Activated CD4-positive, alpha-beta T cell treated with anti-CD3 and anti-CD28 coated beads, Interleukin-2, Interleukin-4, amounts not matched to agents 100 ng/mL and 50 ng/mL, durations not matched to agents 16 hours and 8 hours (primary cell): ENCODE measurements around the gene GALNT13.

Experiments used
- DNase-seq: peaks from one replicate; pipeline ENCODE4 v3.0.0-alpha.2; 2020; ENCODE audit warnings: low spot score

GALNT13 gene

DNA sequence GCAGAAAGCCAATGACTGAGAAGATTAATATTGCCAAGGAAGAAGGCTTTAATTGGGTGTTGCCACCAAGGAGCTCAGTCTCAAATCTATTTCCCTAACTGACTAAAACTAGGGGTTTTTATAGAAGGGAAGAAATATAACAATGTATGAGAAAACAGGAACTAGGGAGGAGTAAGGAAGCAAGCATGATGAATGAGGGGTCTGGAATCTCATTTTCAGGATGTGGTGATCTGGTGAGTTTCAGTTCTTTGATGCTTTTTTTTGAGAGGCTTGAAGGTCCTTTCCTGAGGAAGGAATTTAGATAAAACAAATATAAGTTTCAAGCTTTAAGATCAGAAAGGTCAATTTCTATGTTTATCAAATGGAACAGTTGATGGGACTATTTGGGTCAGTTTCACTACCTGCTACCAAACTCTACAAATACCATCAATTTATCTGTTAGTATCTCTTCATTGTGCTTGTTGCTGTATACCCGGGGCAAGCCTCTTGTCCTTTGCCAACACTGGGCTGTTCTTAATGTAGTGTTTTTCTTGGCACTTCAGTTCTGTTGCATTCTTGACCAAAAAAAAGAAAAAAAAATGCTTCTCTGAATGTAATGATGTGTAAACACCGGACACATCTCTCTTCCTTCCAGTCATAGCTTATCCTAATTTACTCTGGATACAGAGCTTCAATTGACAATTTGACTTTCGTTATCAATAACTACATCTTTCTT, 357.0 kb downstream of the GALNT13 start:
- no peak for DNase-seq

DNA sequence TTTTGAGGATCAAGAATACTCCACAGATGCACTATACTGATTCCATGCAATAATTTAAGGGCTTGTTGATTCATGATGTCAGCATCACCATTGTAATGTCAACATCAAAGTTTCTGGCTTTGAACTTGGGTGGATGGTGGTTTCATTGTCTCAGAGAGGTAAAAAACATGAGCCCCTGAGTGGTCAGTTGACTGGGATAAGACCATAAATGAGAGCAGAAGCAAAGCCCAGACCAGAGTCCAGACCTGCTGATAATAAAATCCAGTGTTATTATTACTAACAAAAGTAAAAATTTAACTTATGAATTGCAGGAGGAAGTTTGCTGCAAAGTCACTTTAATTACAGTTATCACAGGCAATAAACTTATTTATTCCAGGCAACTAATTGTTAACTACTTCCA, 358.2 kb downstream of the GALNT13 start:
- DNase-seq, result no peak

DNA sequence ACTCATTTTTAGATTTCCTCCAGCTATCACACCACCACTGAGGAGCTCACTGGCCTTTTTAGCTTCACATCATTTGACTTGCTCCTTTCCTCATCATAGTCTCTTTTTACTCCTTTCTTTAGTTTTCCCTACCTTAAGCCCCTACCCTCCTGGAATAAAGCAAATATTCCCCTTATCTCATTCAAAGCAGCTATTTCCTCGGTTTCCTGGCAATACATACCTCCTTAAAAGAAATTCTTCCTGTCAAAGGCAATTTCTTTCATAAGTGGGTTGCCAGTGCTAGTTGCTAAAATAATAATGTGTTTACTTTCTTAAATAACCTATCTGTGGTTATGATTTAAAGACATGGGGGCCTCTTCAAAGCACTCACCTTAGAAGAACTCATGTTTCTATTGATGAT, 359.3 kb downstream of the GALNT13 start:
- DNase-seq, result no peak

DNA sequence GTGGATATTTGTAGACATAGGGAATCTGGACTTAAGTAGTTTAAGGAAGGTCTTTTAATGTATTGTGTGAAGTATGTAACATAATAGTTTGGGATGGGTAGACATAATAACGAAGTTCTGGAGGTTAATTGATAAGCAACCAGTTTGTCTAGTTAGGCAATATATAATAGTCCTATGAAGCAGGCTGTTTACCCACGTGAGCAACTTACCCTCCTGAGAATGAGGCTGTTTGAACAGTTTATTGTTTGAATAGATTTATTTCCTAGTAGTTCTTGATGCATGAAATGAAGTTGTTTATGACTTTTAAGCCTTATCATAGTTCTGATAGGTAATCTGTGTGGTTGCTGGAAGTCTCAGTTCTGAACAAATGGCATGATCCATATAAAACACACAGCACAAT, 361.5 kb downstream of the GALNT13 start:
- DNase-seq, result no peak

DNA sequence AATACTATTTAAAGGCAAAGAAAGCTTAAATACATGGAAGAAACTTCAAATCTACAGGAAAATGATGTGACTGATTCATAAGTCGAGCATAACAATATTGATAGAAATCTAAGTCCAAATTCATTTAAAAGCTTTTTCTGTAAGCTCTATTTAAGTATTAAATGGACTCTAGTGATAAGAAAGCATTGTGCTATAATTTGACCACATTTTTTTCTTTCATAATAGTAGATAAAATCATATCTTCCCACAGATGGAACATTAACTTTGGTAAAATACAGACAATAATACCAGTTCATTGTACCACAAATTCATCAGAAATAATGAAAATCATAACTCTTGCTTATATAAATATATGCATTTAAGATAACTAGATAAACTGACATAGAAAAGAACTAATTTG, 366.5 kb downstream of the GALNT13 start:
- no peak for DNase-seq

GRCh38 chr2:154240316-154240715, 368.6 kb downstream of the GALNT13 start:
- no peak for DNase-seq

DNA sequence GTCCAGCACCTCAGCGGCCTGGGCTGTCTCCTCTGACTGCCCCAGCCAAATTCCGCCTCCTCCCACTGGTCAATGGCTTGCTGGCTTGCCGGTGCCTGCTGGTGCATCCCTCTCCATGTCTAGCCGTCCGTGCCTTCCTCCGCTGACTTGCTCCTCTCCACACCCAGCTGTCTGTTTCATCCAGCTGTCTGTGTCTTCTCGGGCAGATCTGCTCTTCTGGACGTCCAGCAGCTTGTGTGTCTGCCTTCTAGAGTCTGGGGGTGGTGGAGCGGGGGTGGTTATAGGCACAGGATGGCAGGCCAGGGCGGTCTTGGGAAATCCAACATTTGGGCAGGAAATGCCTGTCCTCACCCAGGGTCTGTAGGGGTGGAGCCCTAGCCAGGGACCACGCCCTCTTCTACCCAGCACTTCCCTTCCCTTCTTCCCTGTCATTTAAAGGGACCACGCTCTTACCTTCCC, 369.2 kb downstream of the GALNT13 start:
- no peak for DNase-seq

DNA sequence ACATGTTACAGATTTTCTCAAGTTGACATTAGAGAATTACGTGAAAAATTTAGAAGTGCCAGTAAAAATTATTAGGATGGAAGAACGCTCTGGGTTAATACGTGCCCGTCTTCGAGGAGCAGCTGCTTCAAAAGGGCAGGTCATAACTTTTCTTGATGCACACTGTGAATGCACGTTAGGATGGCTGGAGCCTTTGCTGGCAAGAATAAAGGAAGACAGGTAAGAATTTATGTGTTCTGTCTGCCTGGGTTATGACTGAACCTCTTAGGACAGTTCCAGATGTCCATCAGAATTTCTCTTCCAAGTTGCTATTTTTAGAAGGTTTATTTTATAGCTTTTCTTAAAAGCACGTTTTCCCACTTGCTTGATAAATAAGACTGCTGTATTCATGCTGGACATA, 371.0 kb downstream of the GALNT13 start:
- no peak for DNase-seq

- no peak for DNase-seq
Measured at GRCh38 chr2:154243685-154244084, 372.0 kb downstream of the GALNT13 start.

GRCh38 chr2:154244932-154245331, 373.2 kb downstream of the GALNT13 start:
- DNase-seq, result no peak

- no peak for DNase-seq
Measured at GRCh38 chr2:154247503-154247902, 375.8 kb downstream of the GALNT13 start.

DNA sequence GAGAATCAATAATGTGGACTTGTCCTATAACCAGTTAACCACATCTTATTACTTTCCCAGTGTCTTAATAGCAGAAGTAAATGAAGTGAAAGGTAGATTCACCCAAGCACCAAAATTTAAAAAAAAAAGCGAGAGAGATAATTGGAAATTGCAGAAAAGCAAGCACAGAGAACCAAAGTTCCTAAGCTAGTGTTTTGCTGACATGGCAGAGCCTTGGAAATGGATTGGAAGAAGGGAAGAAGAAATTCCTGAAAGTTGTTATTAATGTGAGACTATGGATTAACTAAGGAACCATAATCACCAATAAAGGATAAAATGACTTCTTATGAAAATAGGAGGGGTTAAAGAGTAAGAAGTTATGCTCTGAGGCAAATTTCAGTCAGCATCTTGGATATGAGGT, 384.4 kb downstream of the GALNT13 start:
- no peak for DNase-seq

DNA sequence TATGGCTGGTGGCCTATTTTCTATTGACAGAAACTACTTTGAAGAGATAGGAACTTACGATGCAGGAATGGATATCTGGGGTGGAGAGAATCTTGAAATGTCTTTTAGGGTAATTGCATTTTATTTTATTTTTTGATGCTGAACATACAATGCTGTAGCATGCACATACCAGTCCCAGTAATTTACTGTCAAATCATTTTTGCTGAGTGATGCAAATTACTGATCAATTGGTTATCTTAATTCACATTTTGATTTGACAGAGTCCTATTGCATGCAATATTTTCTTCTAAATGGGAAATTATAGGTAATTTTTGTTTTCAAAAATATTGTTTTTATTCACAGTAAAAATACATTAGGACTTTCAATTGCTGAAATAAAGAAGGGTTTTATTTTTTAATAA, 387.3 kb downstream of the GALNT13 start:
- no peak for DNase-seq

DNA sequence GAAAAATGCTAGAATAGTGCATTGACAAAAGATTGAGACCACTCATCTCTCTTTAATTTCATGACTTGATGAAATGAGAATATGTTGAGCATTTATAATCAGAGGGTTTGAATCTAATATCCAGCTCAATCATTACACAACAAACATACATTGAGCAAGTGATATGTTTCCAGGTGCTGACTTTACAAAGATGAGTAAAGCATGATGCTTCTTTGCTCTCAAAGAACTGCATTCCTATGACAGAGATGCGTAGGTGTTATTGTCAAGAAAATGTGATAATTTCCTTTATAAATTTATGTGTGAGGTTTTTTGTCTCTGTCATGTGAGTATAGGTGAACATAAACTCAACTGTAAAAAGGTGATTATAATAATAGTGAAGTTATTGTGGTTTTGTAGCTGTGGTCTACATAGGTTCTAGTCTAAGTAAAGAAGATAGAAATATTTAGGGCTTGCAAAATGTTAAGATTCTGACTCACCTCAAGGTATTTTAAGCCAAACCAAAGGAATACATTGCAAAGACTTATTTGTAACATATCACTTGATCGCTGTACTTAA, 389.8 kb downstream of the GALNT13 start:
- DNase-seq, result no peak

DNA sequence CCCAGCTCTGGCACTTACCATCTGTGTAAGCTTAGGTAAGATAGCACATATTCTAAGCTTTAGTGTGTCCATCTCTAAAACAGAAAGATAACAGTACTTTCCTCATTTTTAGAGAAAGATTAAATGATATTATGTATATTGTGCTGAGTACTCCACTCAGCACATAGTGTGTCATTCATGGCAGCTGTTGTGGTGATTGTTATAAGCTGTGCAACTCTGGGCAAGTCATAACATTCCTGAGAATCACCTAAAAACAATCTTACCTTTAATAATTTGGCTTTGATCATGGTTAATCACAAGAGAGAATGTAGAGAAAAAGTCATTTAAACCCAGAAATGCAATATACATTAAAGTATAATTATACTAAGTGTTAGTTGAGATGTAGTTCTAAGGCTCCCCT, 391.5 kb downstream of the GALNT13 start:
- DNase-seq, result no peak

DNA sequence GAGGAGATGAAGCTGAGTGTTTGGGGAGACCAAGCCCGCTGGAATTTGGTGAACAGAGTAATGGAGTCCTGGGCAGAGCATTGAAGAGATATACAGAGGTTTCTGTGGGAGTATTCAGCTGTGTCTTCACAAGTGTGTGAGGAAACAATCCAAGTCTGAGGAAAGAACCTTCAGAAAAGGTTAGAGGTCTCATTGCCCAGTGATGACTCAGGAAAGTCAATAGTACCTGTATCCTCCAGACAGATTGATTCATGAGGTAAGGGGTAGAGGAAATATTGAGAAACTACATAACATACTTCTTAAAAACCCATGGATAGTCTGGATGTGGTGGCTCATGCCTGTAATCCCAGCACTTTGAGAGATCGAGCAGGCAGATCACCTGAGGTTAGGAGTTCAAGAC, 392.3 kb downstream of the GALNT13 start:
- no peak for DNase-seq

DNA sequence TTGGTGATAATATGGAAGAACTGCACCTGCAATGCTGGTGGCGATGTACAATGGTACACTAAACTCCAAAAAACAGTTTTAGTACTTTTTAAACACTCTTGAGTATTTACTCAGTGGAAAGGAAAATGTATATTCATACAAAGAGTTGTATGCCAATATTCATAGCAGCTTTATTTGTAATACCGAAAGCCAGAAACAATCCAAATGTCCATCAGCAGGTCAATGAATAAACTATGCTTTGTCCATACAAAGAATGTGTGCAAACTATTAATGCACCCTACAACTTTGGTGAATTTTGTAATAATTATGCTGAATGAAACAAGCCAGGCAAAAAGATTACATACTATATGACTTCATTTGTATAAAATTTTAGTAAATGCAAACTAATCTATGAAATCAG, 396.3 kb downstream of the GALNT13 start:
- no peak for DNase-seq

DNA sequence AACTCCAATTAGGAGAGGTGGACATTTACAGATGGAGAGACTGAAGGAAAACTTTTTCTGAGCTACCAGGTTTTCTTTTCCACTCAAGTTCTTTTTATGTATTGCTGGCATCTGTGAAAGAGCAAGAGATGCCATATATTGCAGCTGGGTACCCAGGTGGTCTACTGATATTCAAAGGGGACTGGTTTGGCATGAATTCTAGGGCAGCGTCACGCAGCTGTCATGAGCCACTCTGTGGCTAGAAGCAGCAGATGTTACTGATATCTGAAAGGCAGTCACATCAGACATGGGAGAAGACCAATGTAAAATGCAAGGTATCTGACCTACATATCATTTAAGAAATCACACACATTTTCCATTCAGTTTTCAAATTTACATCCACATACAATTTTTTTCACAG, 408.8 kb downstream of the GALNT13 start:
- DNase-seq, result no peak

GRCh38 chr2:154289870-154290269, 418.1 kb downstream of the GALNT13 start:
- DNase-seq, result no peak

DNA sequence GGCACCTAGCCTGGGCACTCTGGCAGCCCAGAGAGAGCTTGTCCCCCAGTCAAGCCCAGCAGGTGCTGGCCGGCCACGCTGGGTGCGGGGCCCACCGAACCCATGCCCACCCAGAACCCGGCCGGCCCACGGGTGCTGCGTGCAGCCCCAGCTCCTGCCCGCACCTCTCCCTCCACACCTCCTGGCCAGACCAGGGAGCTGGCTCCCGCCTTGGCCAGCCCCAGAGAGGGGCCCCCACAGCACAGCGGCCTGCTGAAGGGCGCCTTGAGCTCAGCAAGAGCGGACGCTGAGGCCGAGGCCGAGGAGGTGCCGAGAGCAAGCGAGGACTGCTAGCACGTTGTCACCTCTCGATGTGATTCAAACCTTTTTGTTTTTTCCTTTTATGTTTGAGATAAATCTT, 419.8 kb downstream of the GALNT13 start:
- DNase-seq, result no peak

- no peak for DNase-seq
Measured at GRCh38 chr2:154291927-154292326, 420.2 kb downstream of the GALNT13 start.

- no peak for DNase-seq
Measured at GRCh38 chr2:154293864-154294263, 422.1 kb downstream of the GALNT13 start.

- DNase-seq, result no peak
Measured at GRCh38 chr2:154306266-154306970, 434.7 kb downstream of the GALNT13 start.

DNA sequence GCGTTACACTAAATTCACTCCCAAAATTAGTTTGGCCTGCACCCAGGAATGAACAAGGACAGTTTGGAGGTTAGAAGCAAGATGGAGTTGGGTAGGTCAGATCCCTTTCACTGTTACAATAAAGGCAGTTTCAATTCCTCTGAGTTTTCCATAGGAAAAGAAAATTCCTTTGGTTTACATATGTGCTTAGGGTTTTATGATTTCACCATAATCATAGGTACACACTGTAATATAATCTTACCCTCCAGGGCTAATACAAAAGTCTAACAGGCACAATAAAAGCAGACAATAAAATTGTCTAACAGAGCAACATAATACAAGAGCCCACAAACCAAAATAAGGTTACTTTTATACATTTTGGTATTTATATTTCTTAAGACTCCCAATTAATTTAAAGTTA, 435.3 kb downstream of the GALNT13 start:
- no peak for DNase-seq
